Activated CD4-positive, CD25-positive, alpha-beta regulatory T cell (primary cell): ENCODE results near the gene HSCB.
"Not testable (repeated sequence)": the region's sequence is repeated elsewhere in the genome, so short reads cannot be mapped to it uniquely, and the experiment has no call there.

Source experiments
- DNase-seq, 4 experiments: peaks; one replicate each; lab custom pipeline; 2025; lab: John Stamatoyannopoulos, UW

Gene HSCB

DNA sequence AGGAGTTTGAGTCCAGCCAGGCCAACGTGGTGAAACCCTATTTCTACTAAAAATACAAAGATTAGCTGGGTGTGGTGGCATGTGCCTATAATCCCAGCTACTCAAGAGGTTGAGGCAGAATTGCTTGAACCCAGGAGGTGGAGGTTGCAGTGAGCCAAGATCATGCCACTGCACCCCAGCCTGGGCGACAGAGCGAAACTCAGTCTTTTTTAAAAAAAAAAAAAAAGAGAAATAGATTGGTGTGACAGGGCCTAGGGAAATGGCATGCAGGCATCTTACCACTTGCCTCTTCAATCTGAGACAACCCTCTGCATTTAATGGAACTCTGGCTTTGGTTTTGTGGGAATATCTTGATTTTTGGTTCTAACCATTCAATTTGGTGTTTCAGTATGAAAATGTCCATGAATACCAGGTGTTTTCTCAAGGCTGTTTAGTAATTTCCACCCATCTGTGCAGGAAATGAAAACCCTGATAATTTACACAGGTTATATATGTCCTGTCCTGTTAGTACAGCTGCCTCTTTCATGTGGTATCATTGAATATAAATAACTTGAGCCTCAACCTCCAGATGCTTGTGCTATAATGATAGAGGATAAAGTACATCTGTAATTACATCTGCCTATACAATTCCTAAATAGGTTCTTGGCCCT, 50.1 kb downstream of the HSCB start:
- DNase-seq = no peak

DNA sequence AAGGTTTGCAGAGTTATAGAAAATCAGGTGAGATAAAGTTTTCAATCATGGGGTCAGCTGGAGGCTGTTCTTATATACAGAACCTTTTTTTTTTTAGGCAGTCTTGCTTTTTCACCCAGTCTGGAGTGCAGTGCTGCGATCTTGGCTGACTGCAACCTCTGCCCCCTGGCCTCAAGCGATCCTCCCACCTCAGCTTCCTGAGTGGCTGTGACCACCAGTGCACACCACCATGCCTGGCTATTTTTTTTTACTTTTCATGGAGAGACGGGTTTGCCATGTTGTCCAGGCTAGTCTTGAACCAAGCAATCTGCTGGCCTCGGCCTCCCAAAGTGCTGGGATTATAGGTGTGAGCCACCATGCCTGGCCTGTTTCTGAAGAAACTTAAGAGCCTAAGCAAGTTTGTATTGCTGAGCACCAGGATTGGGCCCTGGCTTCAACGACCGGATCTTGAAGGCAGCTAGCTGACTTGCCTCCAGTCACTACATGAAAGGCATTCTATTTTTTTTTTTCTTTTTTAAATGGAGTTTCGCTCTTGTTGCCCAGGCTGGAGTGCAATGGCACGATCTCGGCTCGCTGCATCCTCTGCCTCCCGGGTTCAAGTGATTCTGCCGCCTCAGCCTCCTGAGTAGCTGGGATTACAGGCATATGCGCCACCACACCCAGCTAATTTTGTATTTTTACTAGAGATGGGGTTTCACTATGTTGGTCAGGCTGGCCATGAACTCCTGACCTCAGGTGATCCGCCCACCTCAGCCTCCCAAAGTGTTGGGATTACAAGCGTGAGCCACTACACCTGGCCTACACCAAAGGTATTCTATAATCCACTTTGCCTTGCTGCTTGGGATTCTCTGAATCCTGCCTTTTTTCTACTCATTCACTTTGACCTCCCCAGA, 50.9 kb downstream of the HSCB start:
- no peak for DNase-seq

DNA sequence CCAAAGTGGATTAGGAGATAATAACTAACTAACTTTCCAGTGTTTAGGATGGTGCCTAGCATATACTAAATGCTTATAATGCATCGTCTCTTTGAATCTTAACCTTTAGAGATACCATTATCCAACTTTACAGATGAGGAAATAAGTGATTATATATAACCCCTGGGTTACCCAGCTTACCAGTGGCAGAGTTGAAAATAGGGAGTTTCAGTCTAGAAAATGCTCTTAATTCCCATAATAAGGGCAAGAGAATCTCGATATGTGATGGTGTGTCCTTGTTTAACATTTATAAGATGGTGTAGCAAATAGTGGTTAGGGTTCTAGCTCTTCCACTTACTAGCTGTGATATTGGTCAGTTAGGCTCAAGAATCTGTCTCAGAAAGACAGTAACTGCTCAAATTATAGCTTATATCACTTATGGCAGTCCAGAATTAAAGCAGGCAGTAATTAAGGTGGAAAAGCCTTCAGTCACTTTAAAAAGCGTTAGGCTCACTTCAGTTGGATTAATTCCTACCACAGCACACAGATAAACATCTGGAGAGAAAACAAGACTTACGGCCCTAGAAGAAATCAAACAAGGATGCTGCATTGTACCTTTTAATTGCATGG, 52.2 kb downstream of the HSCB start:
- no peak for DNase-seq

DNA sequence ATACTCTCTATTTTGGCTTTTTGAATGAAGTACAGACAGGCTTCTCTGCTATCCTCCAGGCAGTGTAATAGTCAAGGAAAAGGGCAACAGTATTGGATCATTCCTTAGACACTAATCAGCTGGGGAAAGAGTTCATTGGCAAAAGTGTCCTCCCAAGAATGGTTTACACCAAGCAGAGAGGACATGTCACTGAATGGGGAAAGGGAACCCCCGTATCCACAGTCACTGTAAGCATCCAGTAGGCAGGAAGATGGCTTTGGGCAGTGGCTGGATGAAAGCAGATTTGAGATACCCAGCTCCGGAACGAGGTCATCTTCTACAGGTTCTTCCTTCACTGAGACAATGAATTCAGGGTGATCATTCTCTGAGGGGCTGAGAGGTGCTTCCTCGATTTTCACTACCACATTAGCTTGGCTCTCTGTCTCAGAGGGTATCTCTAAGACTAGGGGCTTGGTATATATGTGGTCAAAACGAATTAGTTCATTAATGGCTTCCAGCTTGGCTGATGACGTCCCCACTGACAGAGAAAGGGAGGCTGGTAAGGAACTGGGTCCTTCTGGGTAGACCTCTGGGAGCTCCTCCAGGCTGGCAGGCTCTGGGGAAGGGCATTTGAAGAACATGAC, 53.3 kb downstream of the HSCB start:
- DNase-seq = no peak

DNA sequence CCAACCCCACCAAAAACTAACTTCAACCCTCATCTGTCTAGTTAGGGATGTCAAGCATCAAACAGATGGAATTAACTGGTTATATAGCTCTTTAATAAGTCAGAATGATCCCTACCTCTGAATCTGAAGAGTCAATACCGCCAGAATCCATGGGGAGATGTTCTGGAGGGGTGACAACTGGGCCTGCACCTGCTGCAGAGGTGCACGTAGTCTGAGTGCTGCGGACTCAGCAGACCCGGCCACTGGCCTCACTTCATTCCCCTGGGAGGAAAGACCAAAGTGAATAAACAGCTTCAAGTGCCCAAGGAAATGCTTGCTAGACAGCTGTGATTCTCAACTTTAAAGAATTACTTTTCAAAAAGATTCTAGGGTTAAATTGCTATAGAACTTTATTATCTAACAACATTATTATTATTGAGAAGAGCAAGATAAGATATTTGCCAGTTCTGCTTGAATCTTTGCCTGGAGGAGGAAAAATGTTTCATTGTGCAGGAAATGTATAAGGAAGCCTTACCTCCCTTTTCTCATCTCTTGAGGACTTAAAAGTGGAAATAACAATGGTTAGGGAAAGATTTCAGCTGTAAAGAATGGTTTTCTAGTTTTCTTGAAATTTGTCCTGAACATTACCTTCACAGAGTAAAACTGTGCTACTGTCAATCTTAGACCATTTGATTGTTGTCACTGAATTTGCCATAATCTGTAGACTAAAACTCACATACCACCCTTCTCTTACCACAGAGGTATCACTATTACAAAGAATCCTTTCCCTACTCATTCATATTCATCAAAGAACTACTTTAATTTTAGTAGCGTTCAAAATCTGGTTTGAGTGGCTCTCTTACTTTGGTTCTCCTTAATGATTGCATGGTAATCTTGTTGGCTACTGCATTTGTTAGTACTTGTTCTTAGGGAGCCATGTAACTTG, 54.4 kb downstream of the HSCB start:
- DNase-seq = no peak

DNA sequence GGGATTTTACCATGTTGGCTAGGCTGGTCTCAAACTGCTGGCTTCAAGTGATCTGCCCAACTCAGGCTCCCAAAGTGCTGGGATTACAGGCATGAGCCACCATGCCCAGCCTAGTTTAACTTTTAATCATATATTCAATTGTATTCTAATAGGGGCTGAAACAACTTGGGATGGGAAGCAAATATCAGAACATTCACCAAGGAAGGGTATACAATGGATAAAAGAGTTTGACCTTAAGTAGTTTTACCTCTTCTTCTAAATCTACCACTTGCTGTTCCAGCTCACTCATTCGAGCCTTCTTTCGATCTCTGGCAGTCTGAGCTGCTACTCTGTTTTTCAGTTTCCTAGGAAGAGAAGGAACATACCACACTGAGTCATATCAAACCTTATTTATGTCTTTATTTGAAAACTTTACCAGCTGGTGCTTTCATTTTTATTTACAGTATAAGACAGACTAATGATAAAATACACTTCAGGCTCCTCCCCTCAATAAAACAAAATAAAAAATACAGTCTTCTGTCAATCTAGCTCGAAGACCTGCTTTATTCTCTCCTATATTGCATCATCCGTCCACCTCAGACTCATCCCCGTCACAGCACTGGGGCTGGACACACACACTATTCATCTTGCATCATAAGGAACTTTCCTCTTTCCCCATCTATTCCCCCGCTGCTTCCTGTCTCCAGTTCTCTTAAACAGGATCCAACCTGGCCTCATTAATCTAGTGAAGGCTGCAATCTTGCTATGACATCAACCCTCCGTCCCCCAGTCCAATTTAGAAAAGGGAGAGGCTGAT, 57.2 kb downstream of the HSCB start:
- DNase-seq = no peak

DNA sequence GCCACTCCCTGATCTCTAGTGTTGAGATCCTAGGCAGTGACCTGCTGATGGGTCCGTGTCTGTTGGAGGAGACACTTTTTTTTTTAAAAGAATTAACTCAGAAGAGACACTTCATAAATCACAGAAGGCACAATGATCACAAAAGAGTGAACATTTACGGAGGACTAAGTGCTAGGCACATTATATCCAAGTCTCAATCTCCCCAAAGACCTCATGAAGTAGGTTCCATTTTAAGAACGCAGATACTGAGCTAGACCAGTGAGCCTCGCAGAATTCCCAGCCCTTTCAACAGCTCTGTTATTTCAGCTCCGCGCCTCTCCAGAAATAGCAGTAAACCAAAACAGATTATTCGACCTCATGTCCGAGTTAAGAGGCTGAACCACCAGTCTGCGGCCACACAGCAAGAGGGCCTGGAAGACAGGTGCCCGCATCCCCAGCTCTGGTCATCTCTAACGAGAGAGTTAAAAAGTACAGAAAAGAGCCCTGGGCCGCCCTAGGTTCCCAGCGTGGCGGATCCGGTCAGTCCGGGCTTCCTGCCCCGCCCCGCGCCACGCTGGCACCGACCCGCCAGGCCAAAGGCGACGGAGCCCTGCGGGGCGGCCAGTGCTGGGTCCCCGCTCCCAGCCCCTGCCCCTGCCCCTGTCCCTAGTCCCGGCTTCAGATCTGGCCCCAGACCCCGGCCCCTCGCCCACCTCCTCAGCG, 57.9 kb downstream of the HSCB start:
- no peak for DNase-seq

DNA sequence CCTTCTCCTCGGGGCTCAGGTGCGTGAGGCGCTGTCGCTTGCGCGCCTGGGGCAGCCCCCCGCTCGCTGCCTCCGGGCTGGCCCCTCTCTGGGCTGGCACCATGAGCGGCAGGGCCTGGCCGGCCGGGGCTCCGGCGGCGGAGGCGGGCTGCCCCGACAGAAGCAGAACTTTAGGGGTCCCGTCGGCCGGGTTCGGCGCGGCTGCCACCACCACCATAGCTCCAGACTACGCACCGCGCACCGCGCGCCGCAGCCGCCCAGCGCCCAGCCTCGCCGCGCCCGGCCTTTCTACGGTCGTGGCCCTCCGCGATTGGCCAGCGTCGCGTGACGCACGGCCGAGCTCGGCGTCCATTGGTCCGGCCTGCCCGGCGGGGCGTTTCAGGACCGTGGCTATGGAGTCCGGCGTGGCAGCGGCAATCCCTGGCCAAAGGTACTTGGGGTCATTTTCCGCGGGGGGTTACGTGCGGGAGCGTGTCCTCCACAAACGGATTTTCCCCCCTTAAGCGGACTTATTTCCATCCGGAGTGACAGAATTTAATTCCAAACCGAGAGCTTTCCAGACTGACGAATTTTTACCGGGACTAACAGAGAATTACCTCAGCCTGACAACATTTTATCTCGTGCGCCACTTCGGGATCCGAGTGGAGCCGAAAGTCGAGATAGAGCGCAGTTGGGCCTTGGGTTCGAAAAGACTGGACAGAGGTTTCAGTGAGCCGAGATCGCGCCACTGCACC, 58.6 kb downstream of the HSCB start, which contains the start of gene XBP1:
Gene XBP1 (minus strand): TSS at position 262 of the 734 bp plus-strand sequence.
- peak; percentile 71 to 81 (median 78) for DNase-seq

DNA sequence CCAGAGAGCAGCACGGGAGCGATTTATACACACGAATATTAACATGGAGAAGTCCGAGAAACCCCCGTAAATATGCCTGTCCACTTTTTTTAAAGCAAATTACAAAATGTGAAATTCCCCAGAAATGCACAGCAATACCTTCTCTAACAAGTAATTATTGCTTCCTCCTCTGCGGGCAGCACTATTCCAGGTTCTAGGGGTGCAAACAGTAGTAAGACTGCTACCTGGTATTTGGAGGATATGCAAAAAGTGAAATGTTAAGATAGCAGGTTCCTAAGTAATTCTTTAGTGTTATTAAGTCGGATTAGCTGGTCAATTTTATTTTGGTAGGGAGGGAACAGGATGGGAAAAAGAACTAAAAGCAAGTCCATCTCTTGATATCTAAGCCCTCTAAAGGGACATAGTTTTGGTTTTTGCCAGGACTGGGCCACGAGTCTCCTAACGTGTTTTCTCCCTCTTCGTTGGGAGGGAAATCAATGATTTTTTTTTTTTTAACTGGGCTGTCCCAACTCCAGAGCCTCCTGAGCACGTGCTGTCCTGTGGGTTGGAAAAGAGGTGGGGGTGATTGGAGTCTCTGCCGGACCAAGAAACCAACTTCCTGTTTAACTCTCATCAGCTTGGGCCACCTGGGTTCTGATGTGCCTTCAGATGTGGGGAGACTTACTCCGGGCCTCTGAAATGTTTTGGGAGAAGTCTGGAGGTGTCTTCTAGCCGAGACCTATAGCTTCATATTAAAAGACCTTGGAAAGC, 60.2 kb downstream of the HSCB start:
- DNase-seq = no peak

DNA sequence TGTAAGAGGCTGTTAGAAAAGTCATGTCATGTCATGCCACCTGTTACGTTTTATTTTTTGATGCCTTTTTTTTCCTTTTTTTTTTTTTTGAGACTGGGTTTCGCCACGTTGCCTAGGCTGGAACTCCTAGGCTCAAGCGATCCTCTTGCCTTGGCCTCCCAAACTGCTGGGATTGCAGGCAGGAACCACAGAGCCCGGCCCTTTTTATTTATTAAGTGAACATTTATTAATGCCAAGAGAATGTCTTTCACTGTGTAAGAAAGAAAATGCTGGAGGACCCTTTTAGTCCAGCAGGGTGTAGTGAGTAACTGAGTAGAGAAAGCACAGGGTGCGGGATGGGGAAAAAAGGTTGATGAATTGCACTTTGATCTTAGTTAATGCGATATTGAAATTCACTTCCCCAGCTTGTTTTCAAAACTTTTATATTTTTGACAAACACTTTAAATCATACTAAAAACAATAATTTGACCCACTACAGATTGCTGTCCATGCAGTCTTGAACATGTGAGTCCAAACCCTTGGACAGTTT, 60.8 kb downstream of the HSCB start:
- no peak for DNase-seq

DNA sequence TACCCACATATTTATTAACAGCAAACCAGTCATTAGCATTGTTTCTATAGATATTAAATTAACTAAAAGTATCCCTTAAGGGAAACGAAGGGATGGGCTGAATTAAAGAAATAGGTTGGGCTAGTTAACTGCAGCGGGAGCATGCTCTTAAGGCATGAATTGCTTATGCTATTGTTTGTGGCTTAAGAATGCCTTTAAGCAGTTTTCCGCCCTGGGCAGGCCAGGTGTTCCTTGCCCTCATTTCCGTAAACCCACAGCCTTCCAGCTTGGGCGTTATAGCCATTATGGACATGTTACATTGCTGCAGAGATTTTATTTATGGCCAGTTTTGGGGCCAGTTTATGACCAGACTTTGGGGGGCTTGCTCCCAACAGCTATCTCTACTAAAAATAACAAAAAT, 63.6 kb downstream of the HSCB start:
- not testable (repeated sequence) for DNase-seq
